Right renal pelvis (tissue), 4 donors: ENCODE results near the gene FHDC1. TPM values are rescaled to one million over a fixed set of nuclear protein-coding genes. Genes with fewer than 3 reads are reported as not detected.

Experiments used
- DNase-seq, 4 donors: peaks; one replicate each; pipeline ENCODE4 v3.0.0-alpha.2; 2013; ENCODE audit warnings: low read depth in 4 of 4, low spot score in 3 of 4, missing footprints in 1 of 4
- polyA plus RNA-seq, 4 donors: library from polyadenylated mRNA; unstranded; fragments of 120-200 nt; gene quantifications; one replicate each; pipeline ENCODE4 v1.2.1, GENCODE V29; 2013; ENCODE audit not compliant: insufficient read length in 4 of 4

FHDC1 gene
- polyA plus RNA-seq, 4 donors = 4.4 to 5.3 (median 5.0) TPM

GRCh38 chr4:153028535-153028934 lies 92.4 kb downstream of the FHDC1 start:
- no peak for DNase-seq

Other genes starting within 250 kb of the FHDC1 start
- 1 to 10 TPM; 1.6 to 2.4 (median 2.0) TPM for gene TIGD4, start 156.6 kb upstream of the FHDC1 start, polyA plus RNA-seq
- gene ARFIP1, start 156.4 kb upstream of the FHDC1 start, polyA plus RNA-seq = 10 to 100 TPM; 45.5 to 54.6 (median 49.5) TPM